Epithelial cell of esophagus (primary cell): ENCODE results near the gene UBASH3A.

ENCODE experiments used
- DNase-seq: peaks from one replicate; pipeline ENCODE4 v3.0.0; 2010; ENCODE audit warnings: low read depth
- H3K4me3 ChIP-seq: 2 replicates; pipeline ENCODE4 v1.5.1; 2011; ENCODE audit warnings: mild to moderate bottlenecking, low read length, control low read depth
- TF ChIP-seq, protein P1 (sequence below): IDR thresholded peaks from 2 replicates; pipeline ENCODE4 v1.5.1; 2011; ENCODE audit warnings: low read depth, mild to moderate bottlenecking, low read length, control low read depth, inconsistent platforms; ENCODE audit not compliant: insufficient read depth; ENCODE audit errors: missing control alignments

Gene UBASH3A

DNA sequence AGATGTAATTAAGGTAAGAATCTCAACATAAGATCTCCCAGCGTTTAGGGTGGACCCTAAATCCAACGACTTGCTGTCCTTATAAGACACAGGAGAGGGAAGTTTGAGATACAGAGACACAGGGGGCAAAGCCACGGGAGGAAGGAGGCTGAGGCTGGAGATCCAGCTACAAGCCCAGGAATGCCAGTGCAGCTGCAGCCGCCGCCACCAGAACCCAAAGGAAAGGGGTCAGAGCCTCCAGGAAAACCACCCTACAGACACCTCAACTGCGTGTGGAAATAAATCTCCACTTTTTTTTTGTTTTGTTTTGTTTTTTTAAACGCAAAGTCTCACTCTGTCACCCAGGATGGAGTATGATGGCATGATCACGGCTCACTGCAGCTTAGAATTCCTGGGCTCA is 25.3 kb upstream of the UBASH3A start:
- no peak for DNase-seq
- TF ChIP-seq, protein P1, sequence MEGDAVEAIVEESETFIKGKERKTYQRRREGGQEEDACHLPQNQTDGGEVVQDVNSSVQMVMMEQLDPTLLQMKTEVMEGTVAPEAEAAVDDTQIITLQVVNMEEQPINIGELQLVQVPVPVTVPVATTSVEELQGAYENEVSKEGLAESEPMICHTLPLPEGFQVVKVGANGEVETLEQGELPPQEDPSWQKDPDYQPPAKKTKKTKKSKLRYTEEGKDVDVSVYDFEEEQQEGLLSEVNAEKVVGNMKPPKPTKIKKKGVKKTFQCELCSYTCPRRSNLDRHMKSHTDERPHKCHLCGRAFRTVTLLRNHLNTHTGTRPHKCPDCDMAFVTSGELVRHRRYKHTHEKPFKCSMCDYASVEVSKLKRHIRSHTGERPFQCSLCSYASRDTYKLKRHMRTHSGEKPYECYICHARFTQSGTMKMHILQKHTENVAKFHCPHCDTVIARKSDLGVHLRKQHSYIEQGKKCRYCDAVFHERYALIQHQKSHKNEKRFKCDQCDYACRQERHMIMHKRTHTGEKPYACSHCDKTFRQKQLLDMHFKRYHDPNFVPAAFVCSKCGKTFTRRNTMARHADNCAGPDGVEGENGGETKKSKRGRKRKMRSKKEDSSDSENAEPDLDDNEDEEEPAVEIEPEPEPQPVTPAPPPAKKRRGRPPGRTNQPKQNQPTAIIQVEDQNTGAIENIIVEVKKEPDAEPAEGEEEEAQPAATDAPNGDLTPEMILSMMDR, result no peak
- no peak overlapping the region for H3K4me3 ChIP-seq

DNA sequence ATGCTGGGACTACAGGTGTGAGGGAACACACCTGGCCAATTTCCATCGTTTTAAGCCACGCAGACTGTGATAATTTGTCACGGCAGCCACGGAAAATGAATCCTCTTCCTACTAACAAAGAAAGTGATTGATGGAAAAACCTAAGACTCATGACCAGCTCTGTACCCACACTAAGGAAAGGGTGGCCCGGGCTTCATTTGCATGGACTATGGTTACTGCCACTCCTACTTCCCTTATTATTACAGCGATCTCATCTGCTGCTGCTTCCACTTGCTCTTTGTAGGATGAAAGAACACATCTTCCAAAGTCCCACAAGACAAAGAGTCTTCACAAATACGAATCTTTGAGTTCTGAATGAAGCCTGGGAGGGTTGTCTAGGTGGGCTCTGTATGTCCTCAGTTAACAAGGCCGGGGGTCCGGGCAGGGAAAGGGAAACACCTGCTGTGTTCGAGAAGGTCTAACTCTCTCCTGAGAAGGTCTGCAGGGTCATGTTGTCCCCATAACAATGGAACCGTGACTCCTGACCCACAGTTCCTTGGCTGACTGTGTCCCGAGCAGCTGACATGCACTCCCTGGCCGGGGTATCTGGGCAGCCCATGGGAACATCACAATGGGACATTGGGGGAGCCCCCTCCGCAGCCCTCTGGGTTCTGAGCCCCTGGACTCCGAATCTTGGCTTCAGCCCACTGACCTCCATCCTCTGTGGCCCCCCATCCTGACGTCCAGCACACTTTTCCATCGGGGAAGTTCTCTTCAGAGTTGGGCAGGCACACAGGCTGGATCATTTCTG is 24.1 kb upstream of the UBASH3A start:
- TF ChIP-seq, protein P1, result no peak
- no peak for DNase-seq
- H3K4me3 ChIP-seq, result no peak overlapping the region

DNA sequence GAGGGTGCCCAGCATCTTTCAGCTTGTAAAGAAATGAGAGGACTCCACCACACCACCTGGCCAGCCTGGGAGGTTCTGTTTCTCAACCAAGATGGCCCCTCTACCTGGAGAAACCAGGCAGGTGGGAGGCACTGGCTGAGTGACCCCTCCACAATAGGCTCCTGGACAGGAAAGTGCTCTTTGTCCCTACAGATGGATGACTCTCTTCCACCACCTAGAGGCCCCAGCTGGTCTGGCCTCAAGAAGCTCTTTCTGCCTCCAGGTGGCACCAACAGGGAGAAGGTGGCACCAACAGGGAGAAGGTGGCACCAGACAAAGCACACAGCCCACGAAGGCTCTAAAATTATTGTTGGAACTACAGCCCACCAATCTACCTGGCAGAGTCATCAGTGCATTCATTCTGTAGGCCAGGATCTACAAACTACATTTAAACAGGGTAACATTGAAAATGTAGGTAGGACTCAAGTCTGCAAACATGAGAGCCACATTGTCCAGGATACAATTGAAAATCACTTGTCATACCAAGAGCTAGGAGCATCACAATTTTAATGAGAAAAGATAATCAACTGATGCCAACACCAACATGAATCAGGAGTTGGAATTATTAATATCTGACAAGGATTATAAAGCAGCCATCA is 22.2 kb upstream of the UBASH3A start:
- TF ChIP-seq, protein P1, result peak; percentile 88
- peak; percentile 67 for DNase-seq
- no peak overlapping the region for H3K4me3 ChIP-seq

DNA sequence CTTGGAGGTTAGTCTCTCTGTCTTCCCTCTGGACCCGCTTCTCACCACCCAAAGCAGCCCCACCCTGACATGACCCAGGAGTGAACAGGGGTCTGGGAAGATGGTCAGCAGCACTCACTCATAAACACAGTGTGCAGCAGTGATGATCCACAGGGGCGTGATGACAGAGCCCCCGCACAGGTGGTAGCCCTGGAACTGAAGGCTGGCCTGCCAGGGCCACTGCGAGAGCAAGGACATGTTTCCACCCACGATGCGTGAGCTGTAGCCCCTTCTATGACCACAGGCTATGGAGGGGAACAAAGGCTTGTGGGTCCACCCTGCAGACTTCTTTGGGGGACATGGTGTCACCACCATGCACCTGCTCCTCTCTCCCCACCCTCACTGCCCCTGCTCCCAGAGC is 20.8 kb upstream of the UBASH3A start:
- DNase-seq, result no peak
- H3K4me3 ChIP-seq, result no peak overlapping the region
- TF ChIP-seq, protein P1, result no peak

DNA sequence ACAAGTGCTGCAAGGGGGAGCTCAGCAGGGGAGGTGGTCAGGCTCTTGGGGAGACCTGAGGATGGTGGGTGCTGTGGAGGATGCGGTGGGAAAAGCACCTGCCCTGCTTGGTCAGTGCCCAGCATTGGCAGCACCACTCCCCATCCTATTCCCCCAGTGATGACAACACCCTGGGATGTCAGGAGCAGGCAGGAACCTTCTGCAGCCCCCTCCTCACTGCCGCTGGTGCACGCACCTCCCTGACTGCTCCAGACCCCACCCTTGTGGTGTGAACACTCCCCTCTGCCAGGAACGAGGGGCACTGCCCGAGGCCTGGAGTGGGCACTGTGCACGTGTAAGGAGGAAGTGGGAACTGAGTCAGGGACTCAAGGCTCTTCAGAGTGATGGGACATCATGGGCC is 20.4 kb upstream of the UBASH3A start:
- no peak overlapping the region for H3K4me3 ChIP-seq
- TF ChIP-seq, protein P1, result no peak
- DNase-seq, result no peak

DNA sequence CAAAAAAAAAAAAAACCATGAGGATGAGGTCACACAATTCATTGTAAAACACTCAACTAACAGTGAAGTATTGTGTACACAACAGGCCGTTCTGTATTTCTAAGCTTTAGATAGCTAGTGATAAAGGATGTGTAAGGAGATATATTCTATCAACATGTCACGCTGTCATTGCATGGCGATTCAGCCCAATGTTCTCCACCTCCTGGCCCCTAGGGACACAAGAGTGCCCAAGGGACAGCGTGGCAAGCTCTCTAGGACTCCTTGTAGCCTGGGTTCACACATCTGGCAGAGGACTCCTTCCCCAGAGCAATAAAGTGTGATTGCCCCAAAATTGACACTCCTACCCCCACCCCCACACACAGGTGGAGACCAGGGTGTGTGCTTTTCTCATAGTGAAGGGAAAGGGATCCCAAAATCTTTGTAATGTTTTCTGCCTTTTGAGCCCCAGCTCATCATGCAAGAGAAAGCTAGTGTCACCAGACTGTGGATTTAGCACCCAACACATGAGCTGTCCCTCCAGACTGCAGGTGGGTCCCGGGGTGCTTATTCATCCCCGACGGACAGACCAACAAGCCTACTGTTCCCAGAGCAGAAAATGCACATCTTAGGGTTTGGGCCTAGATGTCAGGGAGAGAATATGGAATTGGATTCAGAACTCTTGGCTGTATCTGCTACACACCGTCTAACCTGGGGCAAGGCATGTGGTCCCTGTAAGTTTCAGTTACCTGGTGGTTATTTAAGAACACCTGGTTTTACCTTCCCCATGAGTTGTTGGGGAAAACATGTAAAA is 19.4 kb upstream of the UBASH3A start:
- H3K4me3 ChIP-seq, result no peak overlapping the region
- TF ChIP-seq, protein P1, result no peak
- DNase-seq, result no peak
